Hippocampal formation (tissue), 2 donors: Measurements from ENCODE around the gene PGD.
A peak's percentile ranks its signal among the peaks of the same experiment; 100 is the strongest.

Source experiments
- DNase-seq, 2 donors: peaks; one replicate each; lab custom pipeline; 2025; lab: John Stamatoyannopoulos, UW

Gene PGD

GRCh38 chr1:10398734-10399443 is at the start of gene PGD:
TSS of gene PGD (plus strand) at chr1:10399064. CDS start at chr1:10399118, 54 bp downstream.
- DNase-seq: peak; percentile 96 to 97

DNA sequence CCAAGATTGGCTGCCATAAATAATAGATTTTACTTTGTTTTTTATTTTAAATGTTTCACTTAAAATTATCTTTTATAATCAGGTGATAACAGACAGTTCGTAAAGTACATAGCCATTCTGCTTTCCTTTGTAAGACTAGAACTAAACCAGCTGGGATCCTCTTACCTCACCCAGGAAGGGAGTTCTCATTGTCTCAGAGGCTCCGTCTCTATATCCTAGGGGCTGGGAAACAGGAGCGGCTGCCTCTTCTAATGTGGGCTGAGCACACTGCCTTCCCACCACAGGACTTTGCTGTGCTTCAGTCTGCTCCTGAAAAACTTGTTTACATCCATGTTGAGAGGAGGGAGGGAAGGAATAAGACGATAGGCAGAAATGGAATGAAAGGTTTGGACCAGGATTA is 45.6 kb upstream of the PGD start:
- no peak for DNase-seq

DNA sequence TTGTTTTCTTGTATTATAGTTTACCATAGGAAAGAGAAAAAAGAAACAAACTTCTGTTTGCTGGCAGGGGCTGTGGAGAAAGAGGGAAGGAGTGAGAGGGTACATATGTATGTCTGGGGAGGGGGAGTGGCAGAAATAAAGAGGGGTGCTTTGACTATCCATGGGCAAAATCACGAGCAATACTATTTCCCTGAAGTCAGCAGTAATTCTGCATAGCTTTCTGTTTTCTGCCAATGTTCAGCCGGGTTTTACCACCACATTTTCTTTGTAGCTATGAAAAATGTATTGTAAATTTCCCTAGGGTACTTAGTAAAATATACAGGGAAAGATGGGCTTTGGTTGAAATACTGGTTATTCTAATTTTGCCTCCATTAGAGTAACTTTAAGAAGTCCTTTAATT is 45.2 kb upstream of the PGD start:
- no peak for DNase-seq

GRCh38 chr1:10360045-10360444 is 38.8 kb upstream of the PGD start:
- no peak for DNase-seq

- no peak for DNase-seq
Observed at GRCh38 chr1:10361515-10361914, 37.3 kb upstream of the PGD start.

DNA sequence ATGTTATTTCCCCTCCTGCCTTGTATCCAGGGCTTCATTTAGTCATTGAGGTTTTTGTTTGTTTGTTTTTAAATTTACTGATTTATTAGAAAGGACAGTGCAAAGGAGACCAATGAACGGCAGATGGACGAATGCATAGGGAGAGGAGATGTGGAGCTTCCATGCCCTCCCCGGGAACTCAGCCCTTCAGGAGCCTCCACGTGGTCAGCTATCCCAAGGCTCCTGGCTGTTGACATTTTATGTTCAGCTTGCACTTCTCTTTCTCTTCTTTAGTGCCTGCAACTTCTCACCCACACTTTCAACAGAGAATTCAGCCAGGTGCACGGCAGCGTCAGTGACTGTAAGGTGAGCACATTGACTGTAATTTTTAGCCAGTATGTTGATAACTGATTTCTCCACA is 30.7 kb upstream of the PGD start:
- no peak for DNase-seq

DNA sequence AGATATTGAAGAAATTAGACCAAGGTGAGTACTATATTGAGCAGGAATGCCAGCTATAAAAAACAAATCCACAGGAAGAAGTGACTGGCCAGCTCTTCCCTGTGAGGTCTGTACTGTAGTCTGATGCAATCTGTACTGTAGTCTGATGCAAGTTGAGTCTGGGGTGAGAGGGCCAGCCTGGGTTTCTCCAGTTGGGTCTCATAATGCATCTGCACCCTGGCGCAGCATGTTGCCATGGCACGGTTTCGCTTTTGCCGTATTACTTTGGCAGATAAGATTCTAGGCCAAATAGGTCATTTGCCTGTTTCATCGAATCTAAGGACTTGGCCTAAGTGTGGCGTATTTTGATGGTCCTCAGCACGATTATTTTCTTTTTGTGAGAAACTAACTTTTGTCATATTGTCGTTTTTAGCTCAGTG is 24.4 kb upstream of the PGD start:
- DNase-seq: no peak

GRCh38 chr1:10377365-10378029 is 21.4 kb upstream of the PGD start:
- peak; percentile 44 to 52 for DNase-seq

- no peak for DNase-seq
Observed at GRCh38 chr1:10378081-10378841, 20.6 kb upstream of the PGD start.

DNA sequence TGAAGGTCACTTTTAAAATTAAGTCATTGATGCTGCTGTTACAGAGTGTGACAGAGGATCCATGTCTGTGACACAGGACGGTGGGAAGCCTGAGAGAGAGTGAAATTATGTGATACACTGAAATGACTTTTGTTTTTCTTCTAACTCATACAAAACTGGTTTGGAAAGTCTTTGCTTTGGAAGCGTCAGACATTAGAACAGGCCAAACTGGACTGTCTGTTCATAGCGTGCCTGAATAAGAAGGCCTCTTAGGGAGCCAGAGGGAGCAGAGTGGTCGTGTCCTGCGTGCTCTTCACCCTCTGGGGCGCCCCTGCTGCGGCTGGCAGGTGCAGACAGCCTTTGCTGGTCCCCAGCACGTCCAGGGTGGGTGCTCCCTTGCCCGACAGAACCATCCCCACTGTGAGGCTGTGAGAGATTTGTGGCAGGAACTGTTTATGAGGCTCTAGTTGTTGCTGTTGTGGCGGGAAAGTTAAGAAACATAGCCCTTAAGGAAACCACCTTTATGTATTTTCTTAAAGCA is 19.7 kb upstream of the PGD start:
- DNase-seq: no peak

DNA sequence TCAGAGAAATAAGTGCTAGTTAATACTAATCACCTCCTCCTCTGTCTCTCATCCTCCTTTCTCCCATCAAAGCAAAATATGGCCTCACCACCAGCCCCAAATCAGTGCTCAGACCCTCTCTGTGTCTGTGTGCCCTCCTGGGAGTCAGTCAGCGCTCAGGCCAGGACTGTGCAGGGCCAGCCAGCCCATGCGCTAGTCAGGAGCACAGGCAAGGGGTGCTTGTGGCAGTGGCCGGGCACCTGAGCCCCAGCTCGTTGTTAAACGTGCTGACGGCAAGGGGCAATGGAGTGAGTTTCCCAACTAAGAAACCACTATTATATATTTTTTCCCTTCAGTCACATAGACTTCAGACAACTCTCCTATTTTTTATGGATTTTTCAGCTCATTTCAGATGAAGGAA is 19.2 kb upstream of the PGD start:
- no peak for DNase-seq

- DNase-seq: no peak
Observed at GRCh38 chr1:10380594-10381275, 18.1 kb upstream of the PGD start.

DNA sequence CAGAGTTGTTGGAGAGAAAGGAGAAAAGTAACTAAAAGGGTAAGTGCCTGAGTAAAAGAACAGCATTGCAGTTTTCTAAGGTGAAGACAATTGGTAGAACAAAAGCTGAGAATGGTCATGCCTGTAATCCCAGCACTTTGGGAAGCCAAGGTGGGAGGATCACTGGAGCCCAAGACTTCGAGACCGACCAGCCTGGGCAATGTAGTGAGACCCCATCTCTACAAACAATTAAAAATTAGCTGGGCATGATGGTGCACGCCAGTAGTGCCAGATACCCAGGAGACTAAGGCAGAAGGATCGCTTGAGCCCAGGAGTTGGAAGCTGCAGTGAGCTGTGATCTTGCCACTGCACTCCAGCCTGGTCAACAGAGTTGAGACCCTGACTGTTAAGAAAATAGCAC is 15.2 kb upstream of the PGD start:
- no peak for DNase-seq

DNA sequence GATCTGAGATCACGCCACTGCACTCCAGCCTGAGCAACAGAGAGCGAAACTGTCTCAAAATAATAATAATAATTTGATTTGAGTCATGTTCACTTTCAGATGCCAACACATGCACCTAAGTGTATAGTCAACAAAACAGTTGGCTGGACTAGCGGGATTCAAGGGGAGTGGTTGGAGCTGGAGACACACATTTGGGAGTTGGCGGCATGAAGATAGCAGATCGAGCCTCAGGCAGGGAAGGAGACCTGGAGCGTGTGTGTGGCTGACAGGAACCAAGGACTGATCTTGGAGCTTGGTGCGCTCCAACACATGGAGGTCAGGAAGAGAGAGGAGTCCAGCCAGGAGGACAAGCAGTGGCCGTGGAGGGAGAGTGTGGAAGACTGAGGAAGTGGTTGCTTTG is 14.6 kb upstream of the PGD start:
- DNase-seq: no peak

DNA sequence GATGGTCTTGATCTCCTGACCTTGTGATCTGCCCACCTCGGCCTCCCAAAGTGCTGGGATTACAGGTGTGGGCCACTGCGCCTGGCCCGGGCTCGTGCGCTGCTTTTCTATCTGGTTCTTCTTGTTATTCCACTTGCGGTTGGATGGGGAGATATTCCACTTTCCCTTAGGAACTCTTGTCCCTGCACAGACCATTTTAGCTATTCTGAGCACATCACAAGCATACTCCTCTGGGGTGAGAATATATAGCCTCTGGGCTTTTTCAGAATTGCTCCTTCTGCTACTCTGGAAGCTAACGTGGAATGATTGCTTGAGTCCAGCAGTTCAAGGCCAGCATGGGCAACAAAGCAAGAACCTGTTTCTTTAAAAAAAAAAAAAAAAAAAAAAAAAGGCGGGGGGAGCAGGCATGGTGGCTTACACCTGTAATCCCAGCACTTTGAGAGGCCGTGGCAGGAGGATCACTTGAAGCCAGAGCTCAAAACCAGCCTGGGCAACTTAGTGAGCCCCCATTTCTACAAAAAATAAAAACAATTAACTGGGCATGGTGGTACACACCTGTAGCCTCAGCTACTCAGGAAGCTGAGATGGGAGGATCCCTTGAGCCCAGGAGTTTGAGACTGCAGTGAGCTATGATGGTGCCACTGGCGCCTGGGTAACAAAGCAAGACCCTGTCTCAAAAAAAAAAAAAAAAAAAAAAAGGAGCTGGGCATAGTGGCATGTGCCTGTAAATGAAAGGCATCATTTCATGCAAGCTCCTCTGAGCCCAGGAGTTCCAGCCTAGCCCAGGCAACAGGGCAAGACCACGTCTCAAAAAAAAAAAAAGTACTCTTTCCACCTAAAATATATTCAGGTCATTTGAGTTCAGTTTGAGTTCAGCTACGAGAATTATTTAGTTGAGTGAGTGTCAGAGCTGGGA is 11.8 kb upstream of the PGD start:
- DNase-seq: no peak

DNA sequence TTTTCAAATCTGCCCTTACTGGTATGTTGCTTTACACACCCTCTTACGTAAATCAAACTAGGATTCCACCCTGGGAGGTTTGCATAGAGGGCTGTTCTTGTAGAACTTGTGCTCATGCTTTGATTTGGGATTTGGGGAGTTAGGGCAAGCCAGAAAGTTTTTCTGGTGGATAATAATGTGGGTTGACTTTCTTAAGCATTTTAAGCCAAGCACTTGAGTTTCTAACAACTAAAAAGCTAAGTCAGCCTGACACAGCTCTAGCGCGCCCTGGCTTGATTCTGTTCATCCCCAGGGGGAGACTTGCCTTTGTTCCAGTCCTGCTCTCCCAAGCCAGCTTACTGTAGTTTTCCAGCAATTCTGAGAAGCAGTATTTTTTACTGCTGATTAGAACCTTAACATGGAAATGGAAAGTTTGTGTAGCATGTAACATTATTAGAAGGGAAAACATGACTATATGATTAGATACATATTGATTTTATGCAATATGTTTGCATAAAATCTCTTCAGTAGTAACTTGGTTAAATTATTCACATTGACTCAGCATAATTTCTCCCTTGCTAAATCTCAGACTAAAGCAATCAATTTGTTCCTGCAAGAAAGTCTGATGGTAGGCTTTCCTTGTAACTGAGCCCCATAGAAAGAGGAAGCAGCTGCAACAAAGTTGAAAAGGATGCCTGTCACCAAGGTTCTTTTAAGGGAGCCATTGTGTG is 11.0 kb upstream of the PGD start:
- peak in 1 of 2 donors; percentile 40 for DNase-seq

DNA sequence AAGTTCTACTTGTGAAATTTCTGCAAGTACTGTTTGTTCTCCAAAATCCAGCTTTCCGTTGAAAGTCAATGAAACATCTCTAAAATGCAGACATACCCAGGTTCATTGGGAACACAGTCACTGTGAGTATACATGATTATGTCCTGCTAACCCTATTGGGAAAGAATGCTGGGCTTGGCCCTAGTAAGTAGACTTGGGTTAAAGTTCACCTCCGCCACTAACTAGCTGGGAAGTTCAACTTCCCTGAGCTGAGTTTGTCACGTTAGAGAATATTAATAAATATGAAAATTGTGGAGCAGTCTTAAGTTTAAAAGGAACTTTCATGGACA is 10.5 kb upstream of the PGD start:
- DNase-seq: no peak

DNA sequence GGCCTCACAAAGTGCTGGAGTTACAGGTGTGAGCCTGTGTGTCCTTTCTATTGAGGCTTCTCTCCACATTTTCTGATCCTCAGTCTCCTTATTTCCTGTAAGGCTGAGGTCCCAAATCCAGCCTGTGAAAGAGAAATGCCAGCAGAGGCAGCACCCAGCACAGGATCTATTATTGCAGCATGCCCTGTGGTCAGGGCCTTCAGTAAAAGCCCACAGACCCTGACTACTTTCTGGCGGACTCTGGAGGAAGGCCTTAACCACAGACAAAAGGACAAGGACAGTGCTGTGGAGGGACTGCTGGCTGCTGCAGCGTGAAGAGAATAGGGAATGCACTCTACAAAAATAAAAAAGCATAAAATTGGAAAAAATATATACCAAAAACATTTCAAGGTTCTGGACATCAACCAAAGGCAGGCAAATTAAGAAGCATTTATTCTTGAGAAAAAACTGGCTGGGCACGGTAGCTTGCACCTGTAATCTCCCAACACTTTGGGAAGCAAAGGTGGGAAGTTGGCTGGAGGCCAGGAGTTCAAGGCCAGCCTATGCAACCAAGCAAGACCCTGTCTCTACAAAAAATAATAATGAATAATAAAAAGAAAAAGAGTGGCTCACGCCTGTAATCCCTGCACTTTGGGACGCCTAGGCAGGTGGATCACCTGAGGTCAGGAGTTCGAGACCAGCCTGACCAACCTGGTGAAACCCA is 9.4 kb upstream of the PGD start:
- DNase-seq: no peak

- no peak for DNase-seq
Observed at GRCh38 chr1:10396870-10397269, 2.0 kb upstream of the PGD start.

GRCh38 chr1:10398278-10398733 is 558 bp upstream of the PGD start:
- no peak for DNase-seq
